ENCODE data around the gene CUX1. TPM values are rescaled to one million over a fixed set of nuclear protein-coding genes. Genes with fewer than 3 reads are reported as not detected.

CUX1 gene
- total RNA-seq, 2 donors from 2014 or later: 42.0 to 47.5 TPM

- peaks cover 5% of the 10 kb centered on the region for H3K4me1 ChIP-seq
- H3K4me3 ChIP-seq: no peak overlapping the region
- H3K9me3 ChIP-seq: no peaks in the 10 kb centered on the region
- TF ChIP-seq POLR2A (IDR thresholded peaks at IDR 0.05) (no peak), CTCF (IDR thresholded peaks at IDR 0.05) (no peak)
- no peak overlapping the region for H3K27ac ChIP-seq
- DNase-seq: no peak
- no peaks in the 10 kb centered on the region for H3K36me3 ChIP-seq (replicated peaks in 1 of 2; ENCODE audit: insufficient read depth in 1 of 2, low read depth in 2 of 2)
- H3K27me3 ChIP-seq: no peaks in the 10 kb centered on the region
- intact Hi-C loops (cut with DNase I): no loop called here
- no peak for ATAC-seq
- WGBS, 2 donors: 29 to 37% methylated on average over 10 of the region's 10 CpGs
Measured at GRCh38 chr7:101783381-101784181, 33.8 kb upstream of the CUX1 start.

GRCh38 chr7:101784292-101785127 lies 32.9 kb upstream of the CUX1 start:
- DNase-seq: no peak
- intact Hi-C loops (cut with DNase I): no loop called here
- H3K36me3 ChIP-seq (replicated peaks in 1 of 2; ENCODE audit: insufficient read depth in 1 of 2, low read depth in 2 of 2): no peaks in the 10 kb centered on the region
- H3K9me3 ChIP-seq: no peaks in the 10 kb centered on the region
- peaks cover 5% of the 10 kb centered on the region for H3K4me1 ChIP-seq
- no peak for ATAC-seq
- TF ChIP-seq CTCF (IDR thresholded peaks at IDR 0.05) (no peak), POLR2A (IDR thresholded peaks at IDR 0.05) (no peak)
- 47 to 65% methylated on average over 18 to 21 of the region's 21 CpGs for WGBS, 2 donors
- H3K4me3 ChIP-seq: no peak overlapping the region
- no peaks in the 10 kb centered on the region for H3K27me3 ChIP-seq
- H3K27ac ChIP-seq: no peak overlapping the region

GRCh38 chr7:101787864-101788263 lies 29.6 kb upstream of the CUX1 start:
- intact Hi-C loops (cut with DNase I): no loop called here
- no peak for ATAC-seq

DNA sequence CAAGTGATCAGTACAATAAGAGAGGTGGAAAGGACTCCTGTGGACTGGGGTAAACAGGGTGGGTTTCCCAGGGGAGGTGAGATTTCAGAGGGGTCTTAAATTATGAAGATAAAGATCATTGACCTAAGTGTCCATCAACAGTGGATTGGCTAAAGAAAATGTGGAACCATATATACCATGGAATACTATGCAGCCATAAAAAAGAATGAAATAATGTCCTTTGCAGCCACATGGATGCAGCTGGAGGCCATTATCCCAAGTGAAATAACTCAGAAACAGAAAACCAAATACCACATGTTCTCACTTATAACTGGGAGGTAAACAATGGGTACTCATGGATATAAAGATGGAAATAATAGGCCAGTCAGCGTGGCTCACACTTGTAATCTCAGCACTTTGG lies 28.9 kb upstream of the CUX1 start:
- H3K27ac ChIP-seq: no peak overlapping the region

More at GRCh38 chr7:101787864-101788263, 29.6 kb upstream of the CUX1 start:
- Histone ChIP-seq H3K9me3 (no peaks in the 10 kb centered on the region), H3K27me3 (no peaks in the 10 kb centered on the region), H3K36me3 (replicated peaks in 1 of 2; ENCODE audit: insufficient read depth in 1 of 2, low read depth in 2 of 2) (no peaks in the 10 kb centered on the region), H3K27ac (no peak overlapping the region), H3K4me3 (no peak overlapping the region), H3K4me1 (peaks cover 5% of the 10 kb centered on the region)
- no peak for TF ChIP-seq POLR2A (IDR thresholded peaks at IDR 0.05)
- no peak for TF ChIP-seq CTCF (IDR thresholded peaks at IDR 0.05)
- WGBS, 2 donors: 100% methylated on average over 1 of the region's 1 CpG; no CpG with 5 or more reads in 1 of the 2 donors
- DNase-seq: no peak

More for the DNA sequence above, 28.9 kb upstream of the CUX1 start:
- DNase-seq: no peak
- H3K36me3 ChIP-seq (replicated peaks in 1 of 2; ENCODE audit: insufficient read depth in 1 of 2, low read depth in 2 of 2): no peaks in the 10 kb centered on the region
- intact Hi-C loops (cut with DNase I): no loop called here
- ATAC-seq: no peak
- no peaks in the 10 kb centered on the region for H3K9me3 ChIP-seq
- no peaks in the 10 kb centered on the region for H3K27me3 ChIP-seq
- no peak for TF ChIP-seq CTCF (IDR thresholded peaks at IDR 0.05)
- WGBS, 2 donors: 88 to 100% methylated on average over 1 of the region's 1 CpG
- peaks cover 5% of the 10 kb centered on the region for H3K4me1 ChIP-seq
- no peak overlapping the region for H3K4me3 ChIP-seq

All from body of pancreas (tissue), 4 donors.